Osteocyte (in vitro differentiated cells): Measurements from ENCODE around the gene OR13J1. TPM values are rescaled to one million over a fixed set of nuclear protein-coding genes. Genes with fewer than 3 reads are reported as not detected.
A peak's percentile ranks its signal among the peaks of the same experiment; 100 is the strongest.

Experiments used
- DNase-seq: peaks from one replicate; pipeline ENCODE4 v3.0.0; 2021; ENCODE audit warnings: mixed read lengths; ENCODE audit not compliant: unreplicated experiment; ENCODE audit errors: extremely low spot score
- H3K27ac Mint-ChIP-seq: one replicate; pipeline ENCODE4 v1.8.0; 2021; ENCODE audit warnings: mild to moderate bottlenecking, mixed read lengths; ENCODE audit not compliant: unreplicated experiment
- H3K27me3 Mint-ChIP-seq: one replicate; pipeline ENCODE4 v1.8.0; 2021; ENCODE audit warnings: mixed read lengths; ENCODE audit not compliant: unreplicated experiment
- H3K36me3 Mint-ChIP-seq: one replicate; pipeline ENCODE4 v1.8.0; 2021; ENCODE audit warnings: mixed read lengths; ENCODE audit not compliant: unreplicated experiment
- H3K4me1 Mint-ChIP-seq: one replicate; pipeline ENCODE4 v1.8.0; 2021; ENCODE audit warnings: mixed read lengths; ENCODE audit not compliant: unreplicated experiment
- H3K4me3 Mint-ChIP-seq: one replicate; pipeline ENCODE4 v1.8.0; 2021; ENCODE audit warnings: mild to moderate bottlenecking, moderate library complexity, mixed read lengths; ENCODE audit not compliant: unreplicated experiment
- H3K9me3 Mint-ChIP-seq: one replicate; pipeline ENCODE4 v1.8.0; 2021; ENCODE audit warnings: mixed read lengths; ENCODE audit not compliant: unreplicated experiment
- total RNA-seq: library from RNA; stranded (reverse); gene quantifications from 2 replicates; pipeline ENCODE4 v1.2.1, GENCODE V29; 2021
- TF ChIP-seq, protein P1 (sequence below): fragments of 200-600 bp; sonication (generic); IDR thresholded peaks from 2 replicates; pipeline ENCODE4 v1.5.0; 2021; ENCODE audit warnings: antibody characterized with exemption, mild to moderate bottlenecking, moderate library complexity

OR13J1 gene
- total RNA-seq, 1 donor from 2014 or later, result not detected

DNA sequence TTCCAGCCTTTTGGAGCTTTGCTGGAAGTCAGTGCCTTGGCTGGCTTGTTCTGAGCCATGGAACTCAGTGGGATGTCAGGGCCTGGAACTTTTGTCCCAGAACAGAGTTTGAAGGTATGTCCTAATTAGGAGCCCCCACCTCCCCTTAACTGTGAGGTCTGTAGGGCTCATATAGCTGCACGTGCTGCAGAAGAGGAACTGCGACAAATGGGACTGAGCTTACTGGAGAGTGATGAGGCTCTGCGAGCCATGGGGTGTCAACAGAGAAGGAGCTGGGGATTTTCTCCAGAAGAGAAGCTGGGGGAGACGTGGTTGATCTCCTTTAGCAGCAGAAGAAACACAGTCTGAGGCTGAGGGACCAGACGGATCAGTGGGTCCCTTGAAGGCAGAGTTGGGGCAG, 30.3 kb downstream of the OR13J1 start:
- Mint-ChIP-seq H3K9me3 (no peaks in the 10 kb centered on the region), H3K36me3 (peaks cover 10% of the 10 kb centered on the region), H3K4me3 (no peak overlapping the region), H3K27ac (no peak overlapping the region), H3K27me3 (no peaks in the 10 kb centered on the region), H3K4me1 (peaks cover 9% of the 10 kb centered on the region)
- DNase-seq, result no peak
- TF ChIP-seq, protein P1, sequence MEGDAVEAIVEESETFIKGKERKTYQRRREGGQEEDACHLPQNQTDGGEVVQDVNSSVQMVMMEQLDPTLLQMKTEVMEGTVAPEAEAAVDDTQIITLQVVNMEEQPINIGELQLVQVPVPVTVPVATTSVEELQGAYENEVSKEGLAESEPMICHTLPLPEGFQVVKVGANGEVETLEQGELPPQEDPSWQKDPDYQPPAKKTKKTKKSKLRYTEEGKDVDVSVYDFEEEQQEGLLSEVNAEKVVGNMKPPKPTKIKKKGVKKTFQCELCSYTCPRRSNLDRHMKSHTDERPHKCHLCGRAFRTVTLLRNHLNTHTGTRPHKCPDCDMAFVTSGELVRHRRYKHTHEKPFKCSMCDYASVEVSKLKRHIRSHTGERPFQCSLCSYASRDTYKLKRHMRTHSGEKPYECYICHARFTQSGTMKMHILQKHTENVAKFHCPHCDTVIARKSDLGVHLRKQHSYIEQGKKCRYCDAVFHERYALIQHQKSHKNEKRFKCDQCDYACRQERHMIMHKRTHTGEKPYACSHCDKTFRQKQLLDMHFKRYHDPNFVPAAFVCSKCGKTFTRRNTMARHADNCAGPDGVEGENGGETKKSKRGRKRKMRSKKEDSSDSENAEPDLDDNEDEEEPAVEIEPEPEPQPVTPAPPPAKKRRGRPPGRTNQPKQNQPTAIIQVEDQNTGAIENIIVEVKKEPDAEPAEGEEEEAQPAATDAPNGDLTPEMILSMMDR, result no peak

DNA sequence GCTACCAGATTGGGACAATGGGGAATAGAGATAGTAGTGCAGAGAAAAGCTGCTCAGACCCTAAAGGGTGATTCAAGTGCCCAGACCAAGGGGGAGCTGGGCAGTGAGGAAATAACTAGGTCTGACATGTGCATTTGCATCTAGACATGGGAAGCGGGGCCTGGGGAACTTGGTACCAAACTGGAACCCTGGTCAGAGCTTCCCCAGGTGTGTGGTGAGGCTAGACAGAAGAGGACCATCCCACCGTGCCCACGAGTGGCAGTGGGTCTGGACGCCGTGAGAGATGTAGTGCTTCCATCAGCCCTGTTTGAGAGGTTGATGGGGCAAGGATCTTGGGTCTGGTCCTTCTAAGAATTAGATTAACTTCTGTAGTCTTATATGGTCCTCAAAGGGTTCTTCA, 33.6 kb downstream of the OR13J1 start:
- Mint-ChIP-seq H3K9me3 (no peaks in the 10 kb centered on the region), H3K4me3 (no peak overlapping the region), H3K36me3 (peaks cover 8% of the 10 kb centered on the region), H3K27me3 (no peaks in the 10 kb centered on the region), H3K4me1 (peaks cover 9% of the 10 kb centered on the region), H3K27ac (no peak overlapping the region)
- no peak for DNase-seq
- TF ChIP-seq, protein P1, result no peak

DNA sequence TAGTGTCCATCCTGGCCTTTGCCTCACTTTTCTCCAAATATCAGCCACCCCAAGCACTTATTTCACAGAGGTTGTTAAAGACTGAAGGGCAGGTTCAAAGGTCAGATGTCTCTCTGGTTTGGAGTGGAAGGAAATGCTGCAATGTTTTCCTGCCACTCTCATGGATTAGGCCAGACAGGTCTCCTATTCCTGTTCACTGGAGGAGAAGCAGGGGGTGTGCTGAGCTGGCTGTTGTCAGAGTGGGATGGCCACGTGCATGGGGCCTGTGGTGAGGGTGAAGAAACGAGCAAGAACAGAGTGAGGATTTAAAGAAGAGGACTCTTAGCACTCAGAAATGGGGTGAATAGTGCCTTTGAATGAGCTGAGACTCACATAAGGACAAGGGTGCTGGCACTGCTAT, 34.4 kb downstream of the OR13J1 start:
- Mint-ChIP-seq H3K4me1 (peaks cover 11% of the 10 kb centered on the region), H3K36me3 (peaks cover 8% of the 10 kb centered on the region), H3K4me3 (no peak overlapping the region), H3K9me3 (no peaks in the 10 kb centered on the region), H3K27me3 (no peaks in the 10 kb centered on the region), H3K27ac (no peak overlapping the region)
- TF ChIP-seq, protein P1, result no peak
- DNase-seq, result no peak

DNA sequence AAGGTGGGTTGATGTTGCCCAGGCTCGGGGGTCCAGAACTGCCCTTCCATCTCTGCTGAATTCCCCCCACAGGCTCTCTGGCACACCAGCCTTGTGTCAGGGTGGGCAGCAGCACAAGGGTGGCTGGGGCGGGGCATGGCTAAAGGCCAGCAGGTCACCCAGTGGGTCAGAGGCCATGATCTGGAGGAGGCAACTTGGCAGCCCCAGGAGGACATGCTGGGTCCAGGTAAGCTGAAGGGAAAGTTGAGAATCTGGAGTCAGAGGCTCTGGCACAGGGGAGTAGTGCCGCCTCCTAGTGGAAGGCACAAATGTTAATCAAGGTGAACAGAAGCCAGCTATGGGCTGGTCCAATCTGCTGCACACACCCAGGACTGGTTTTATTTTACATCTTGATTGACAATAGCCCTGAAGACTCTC, 35.0 kb downstream of the OR13J1 start:
- Mint-ChIP-seq H3K27me3 (no peaks in the 10 kb centered on the region), H3K27ac (no peak overlapping the region), H3K9me3 (no peaks in the 10 kb centered on the region), H3K4me3 (no peak overlapping the region), H3K36me3 (peaks cover 8% of the 10 kb centered on the region), H3K4me1 (peaks cover 15% of the 10 kb centered on the region)
- TF ChIP-seq, protein P1, result peak; percentile 27
- DNase-seq, result no peak

DNA sequence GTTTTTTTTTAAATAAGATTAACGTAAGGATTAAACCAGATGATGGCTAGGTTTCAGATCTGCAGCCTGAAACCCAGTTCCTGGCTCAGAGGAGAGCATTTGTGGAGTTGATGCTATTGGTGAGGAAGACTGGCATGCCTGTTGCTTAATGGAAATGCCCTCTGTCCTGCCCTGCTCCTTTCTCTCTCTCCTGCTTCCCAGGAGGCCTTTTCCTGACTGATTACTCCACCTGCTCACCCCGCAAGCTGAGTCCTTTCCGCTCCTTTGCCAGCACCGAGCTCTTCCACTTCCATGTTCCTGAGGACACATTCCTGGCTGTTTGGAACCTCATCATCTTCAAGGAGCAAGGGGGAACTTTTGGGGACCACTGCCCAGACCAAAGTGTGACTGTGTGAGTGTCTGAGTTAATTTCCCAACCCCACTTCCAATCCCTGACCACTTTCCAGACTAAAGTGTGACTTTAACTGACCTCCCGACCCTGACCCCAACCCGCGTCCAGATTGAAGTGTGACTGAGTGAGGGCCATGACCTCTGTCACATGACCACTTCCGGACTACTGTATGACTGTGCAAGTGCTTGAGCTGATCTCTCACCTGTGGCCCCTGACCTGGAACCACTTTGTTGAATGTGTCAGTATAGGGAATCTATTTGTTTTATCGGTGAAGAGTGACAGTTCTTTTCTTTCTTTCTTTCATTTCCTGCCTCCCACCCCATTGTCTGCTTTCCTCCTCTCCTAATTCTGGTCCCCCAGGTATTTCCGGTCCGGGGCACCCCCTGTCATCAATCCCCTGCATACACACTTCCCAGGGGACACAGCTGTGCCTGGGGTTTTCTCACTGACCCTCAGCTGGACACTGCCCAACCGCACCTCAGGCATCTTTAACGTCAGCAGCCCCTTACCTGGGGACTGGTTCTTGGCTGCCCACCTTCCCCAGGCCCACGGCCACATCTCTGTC, 35.7 kb downstream of the OR13J1 start:
- Mint-ChIP-seq H3K4me3 (no peak overlapping the region), H3K9me3 (no peaks in the 10 kb centered on the region), H3K36me3 (peaks cover 6% of the 10 kb centered on the region), H3K27me3 (no peaks in the 10 kb centered on the region), H3K27ac (no peak overlapping the region), H3K4me1 (peaks cover 22% of the 10 kb centered on the region)
- TF ChIP-seq, protein P1, result no peak
- DNase-seq, result no peak
